ENCODE results near the gene VASH1.

GRCh38 chr14:76811561-76811960 lies 50.3 kb downstream of the VASH1 start:
- TF ChIP-seq CTCF (IDR thresholded peaks at IDR 0.05; ENCODE audit: insufficient read depth, low read depth, low read length): no peak
- TF ChIP-seq EZH2 (IDR thresholded peaks at IDR 0.05; ENCODE audit: insufficient read depth, low read length): no peak
